ENCODE data around the gene CCDC102A.

Gene CCDC102A

GRCh38 chr16:57462978-57463362 lies 73.4 kb downstream of the CCDC102A start:
- DNase-seq (ENCODE audit: low read depth in 2 of 2, low spot score in 1 of 2), result no peak

GRCh38 chr16:57462209-57462977 lies 74.0 kb downstream of the CCDC102A start, which contains the start of gene POLR2C:
Gene POLR2C (plus strand): TSS chr16:57462679. CDS start chr16:57462725, 46 bp downstream.
- DNase-seq (ENCODE audit: low read depth in 2 of 2, low spot score in 1 of 2), result peak; percentile 84 to 93

All from stimulated activated CD8-positive, alpha-beta memory T cell treated with anti-CD3 and anti-CD28 coated beads, Interleukin-4, amount 100 ng/mL, for 1 hour (primary cell).